Measurements from ENCODE around the gene TIAM1. TPM values are rescaled to one million over a fixed set of nuclear protein-coding genes. Genes with fewer than 3 reads are reported as not detected.

The TIAM1 gene
- total RNA-seq, 3 donors from 2014 or later: 6.2 to 11.6 (median 10.4) TPM

GRCh38 chr21:31370281-31370892 is 26.3 kb upstream of the TIAM1 start:
- ATAC-seq: no peak
- H3K36me3 ChIP-seq (ENCODE audit: low read depth): no peaks in the 10 kb centered on the region
- no peaks in the 10 kb centered on the region for H3K9me3 ChIP-seq
- intact Hi-C loops (cut with DNase I, micrococcal nuclease): no loop called here
- no peak for DNase-seq
- no peaks in the 10 kb centered on the region for H3K4me1 ChIP-seq (ENCODE audit: low read depth)
- no peak overlapping the region for H3K4me3 ChIP-seq
- no peak for TF ChIP-seq CTCF (IDR thresholded peaks at IDR 0.05)

- Histone ChIP-seq H3K4me3 (no peak overlapping the region), H3K4me1 (ENCODE audit: low read depth) (no peaks in the 10 kb centered on the region), H3K36me3 (ENCODE audit: low read depth) (no peaks in the 10 kb centered on the region), H3K9me3 (no peaks in the 10 kb centered on the region)
- intact Hi-C loops (cut with DNase I, micrococcal nuclease): no loop called here
- DNase-seq (no peak), ATAC-seq (no peak)
- TF ChIP-seq CTCF (IDR thresholded peaks at IDR 0.05): no peak
Observed at GRCh38 chr21:31368361-31368760, 24.3 kb upstream of the TIAM1 start.

- Histone ChIP-seq H3K4me1 (ENCODE audit: low read depth) (no peaks in the 10 kb centered on the region), H3K36me3 (ENCODE audit: low read depth) (no peaks in the 10 kb centered on the region), H3K4me3 (no peak overlapping the region), H3K9me3 (no peaks in the 10 kb centered on the region)
- no peak for ATAC-seq
- DNase-seq: no peak
- no peak for TF ChIP-seq CTCF (IDR thresholded peaks at IDR 0.05)
- intact Hi-C loops (cut with DNase I, micrococcal nuclease): no loop called here
Observed at GRCh38 chr21:31367801-31368200, 23.7 kb upstream of the TIAM1 start.

- no peaks in the 10 kb centered on the region for H3K4me1 ChIP-seq (ENCODE audit: low read depth)
- no peaks in the 10 kb centered on the region for H3K9me3 ChIP-seq
- no peak for ATAC-seq
- H3K4me3 ChIP-seq: no peak overlapping the region
- H3K36me3 ChIP-seq (ENCODE audit: low read depth): no peaks in the 10 kb centered on the region
- no peak for TF ChIP-seq CTCF (IDR thresholded peaks at IDR 0.05)
- no peak for DNase-seq
- intact Hi-C loops (cut with DNase I, micrococcal nuclease): no loop called here
Observed at GRCh38 chr21:31366825-31367224, 22.8 kb upstream of the TIAM1 start.

- H3K9me3 ChIP-seq: no peaks in the 10 kb centered on the region
- DNase-seq (no peak), ATAC-seq (no peak)
- H3K4me1 ChIP-seq (ENCODE audit: low read depth): no peaks in the 10 kb centered on the region
- no peaks in the 10 kb centered on the region for H3K36me3 ChIP-seq (ENCODE audit: low read depth)
- intact Hi-C loops (cut with DNase I, micrococcal nuclease): no loop called here
- H3K4me3 ChIP-seq: no peak overlapping the region
- TF ChIP-seq CTCF (IDR thresholded peaks at IDR 0.05): no peak
Observed at GRCh38 chr21:31364253-31364945, 20.3 kb upstream of the TIAM1 start.

All from mucosa of descending colon (tissue), 3 donors.